Astrocyte of the spinal cord (primary cell): ENCODE measurements around the gene ZNRF4.

Experiments
- DNase-seq: peaks from one replicate; pipeline ENCODE4 v3.0.0; 2011; ENCODE audit warnings: low read depth, low spot score
- H3K4me3 ChIP-seq: 2 replicates; pipeline ENCODE4 v1.5.1; 2011; ENCODE audit warnings: low read depth, mild to moderate bottlenecking, low read length, moderate library complexity
- in situ Hi-C: cut with HindIII; loops from 2 replicates; pipeline ENCODE4 v1.10.0; 2017; ENCODE audit warnings: low sequenced_read_pairs
- TF ChIP-seq, protein P1 (sequence below): IDR thresholded peaks from 2 replicates; pipeline ENCODE4 v1.5.1; 2012; ENCODE audit warnings: low read depth, mild to moderate bottlenecking, low read length, inconsistent platforms

ZNRF4 gene

GRCh38 chr19:5487222-5487621, 32.0 kb downstream of the ZNRF4 start:
- in situ Hi-C loops = no loop called here
- TF ChIP-seq, protein P1, sequence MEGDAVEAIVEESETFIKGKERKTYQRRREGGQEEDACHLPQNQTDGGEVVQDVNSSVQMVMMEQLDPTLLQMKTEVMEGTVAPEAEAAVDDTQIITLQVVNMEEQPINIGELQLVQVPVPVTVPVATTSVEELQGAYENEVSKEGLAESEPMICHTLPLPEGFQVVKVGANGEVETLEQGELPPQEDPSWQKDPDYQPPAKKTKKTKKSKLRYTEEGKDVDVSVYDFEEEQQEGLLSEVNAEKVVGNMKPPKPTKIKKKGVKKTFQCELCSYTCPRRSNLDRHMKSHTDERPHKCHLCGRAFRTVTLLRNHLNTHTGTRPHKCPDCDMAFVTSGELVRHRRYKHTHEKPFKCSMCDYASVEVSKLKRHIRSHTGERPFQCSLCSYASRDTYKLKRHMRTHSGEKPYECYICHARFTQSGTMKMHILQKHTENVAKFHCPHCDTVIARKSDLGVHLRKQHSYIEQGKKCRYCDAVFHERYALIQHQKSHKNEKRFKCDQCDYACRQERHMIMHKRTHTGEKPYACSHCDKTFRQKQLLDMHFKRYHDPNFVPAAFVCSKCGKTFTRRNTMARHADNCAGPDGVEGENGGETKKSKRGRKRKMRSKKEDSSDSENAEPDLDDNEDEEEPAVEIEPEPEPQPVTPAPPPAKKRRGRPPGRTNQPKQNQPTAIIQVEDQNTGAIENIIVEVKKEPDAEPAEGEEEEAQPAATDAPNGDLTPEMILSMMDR = no peak
- DNase-seq = no peak
- no peak overlapping the region for H3K4me3 ChIP-seq

DNA sequence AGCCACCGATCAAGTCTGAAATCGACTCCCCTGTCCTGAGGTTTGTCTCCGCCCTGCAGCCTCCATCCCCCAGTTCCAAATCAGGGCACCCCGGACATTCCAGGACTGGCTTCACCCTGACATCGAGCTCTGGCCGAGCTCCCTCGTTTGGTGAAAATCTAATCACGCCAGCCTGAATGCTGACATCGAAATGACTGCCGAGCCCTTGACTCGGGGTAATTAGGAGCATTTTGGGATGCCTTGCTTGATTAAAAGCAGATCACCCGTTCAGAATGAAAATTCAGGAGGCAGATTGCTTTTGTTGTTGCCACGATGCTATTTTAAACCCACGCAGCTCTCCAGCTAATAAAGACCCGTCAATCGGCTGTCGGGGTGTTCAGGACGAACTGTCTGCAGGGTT, 34.3 kb downstream of the ZNRF4 start:
- TF ChIP-seq, protein P1 = no peak
- DNase-seq = no peak
- H3K4me3 ChIP-seq = no peak overlapping the region
- in situ Hi-C loops = no loop called here

DNA sequence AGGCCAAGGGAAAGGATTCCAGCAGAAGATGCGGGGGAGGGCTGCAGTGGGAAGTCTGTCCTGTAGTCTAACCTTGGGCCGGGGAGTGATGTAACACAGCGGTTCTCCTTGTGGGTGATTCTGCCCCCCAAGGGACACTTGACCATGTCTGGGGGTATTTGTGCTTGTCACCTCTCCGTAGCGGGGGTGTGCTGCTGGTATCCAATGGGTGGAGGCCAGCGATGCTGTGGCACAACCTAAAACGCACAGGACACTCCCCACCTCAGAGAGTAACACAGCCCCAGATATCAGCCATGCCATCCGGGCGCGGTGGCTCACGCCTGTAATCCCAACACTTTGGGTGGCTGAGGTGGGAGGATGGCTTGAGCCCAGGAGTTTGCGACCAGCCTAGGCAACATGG, 36.3 kb downstream of the ZNRF4 start:
- H3K4me3 ChIP-seq = no peak overlapping the region
- TF ChIP-seq, protein P1 = no peak
- in situ Hi-C loops = no loop called here
- no peak for DNase-seq

DNA sequence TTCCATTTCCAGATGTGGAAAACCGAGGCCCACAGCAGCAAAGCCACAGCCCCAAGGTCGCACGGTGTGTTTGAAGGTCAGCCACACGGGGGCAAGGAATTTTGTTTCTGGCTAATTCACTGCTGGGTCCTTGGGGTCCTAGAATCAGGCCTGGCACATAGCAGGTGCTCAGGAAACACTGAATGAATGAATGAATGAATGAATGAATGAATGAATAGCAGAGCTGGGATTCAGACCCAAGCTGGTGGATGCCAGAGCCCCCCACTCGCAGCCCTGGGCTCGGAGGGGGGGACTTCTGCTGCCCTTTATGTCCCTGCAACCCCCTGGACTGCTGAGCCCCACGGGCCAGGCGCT, 37.0 kb downstream of the ZNRF4 start:
- in situ Hi-C loops = no loop called here
- TF ChIP-seq, protein P1 = no peak
- no peak for DNase-seq
- no peak overlapping the region for H3K4me3 ChIP-seq

DNA sequence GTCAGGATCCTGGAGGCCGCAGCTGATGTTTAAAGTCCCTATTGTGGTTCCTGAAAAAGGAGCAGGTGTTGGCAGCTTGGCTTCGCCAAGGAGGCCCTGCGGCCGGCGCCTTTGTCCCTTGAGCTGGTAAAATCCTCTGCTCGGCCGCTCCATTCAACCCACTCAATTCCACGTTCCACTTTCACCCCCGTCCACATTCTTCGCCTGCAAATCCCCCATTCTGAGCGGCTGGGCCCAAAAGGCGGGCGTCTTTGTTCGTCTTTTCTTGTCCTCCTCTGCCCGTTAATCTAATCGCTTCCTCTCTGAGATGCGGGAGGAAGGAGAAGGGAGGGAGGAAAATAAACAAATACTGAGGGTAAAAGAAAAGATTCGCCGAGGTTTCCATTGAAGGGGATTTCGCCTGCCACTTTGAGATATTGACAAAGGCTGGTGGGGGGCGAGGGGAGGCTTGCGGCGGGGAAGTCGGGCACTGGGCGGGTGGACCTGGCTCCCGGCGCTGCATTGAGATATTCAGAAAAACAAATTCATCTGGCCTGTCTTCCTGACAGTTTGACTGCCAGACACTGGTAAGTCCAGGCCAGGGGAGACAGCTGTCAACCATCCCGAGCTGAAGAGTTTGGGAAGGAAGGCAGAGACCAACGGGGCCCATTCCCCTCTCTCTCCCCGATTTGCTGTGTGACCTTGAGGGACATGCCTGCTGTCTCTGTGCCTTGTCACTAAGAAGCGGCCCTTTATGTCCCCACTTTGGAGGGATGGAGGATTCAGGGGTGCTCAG, 37.6 kb downstream of the ZNRF4 start:
- H3K4me3 ChIP-seq = no peak overlapping the region
- in situ Hi-C loops = no loop called here
- TF ChIP-seq, protein P1 = no peak
- no peak for DNase-seq

- no peak for DNase-seq
- no peak overlapping the region for H3K4me3 ChIP-seq
- TF ChIP-seq, protein P1 = no peak
- in situ Hi-C loops = no loop called here
Observed at GRCh38 chr19:5494773-5495172, 39.6 kb downstream of the ZNRF4 start.
